ENCODE data around the gene ABCC10.

DNA sequence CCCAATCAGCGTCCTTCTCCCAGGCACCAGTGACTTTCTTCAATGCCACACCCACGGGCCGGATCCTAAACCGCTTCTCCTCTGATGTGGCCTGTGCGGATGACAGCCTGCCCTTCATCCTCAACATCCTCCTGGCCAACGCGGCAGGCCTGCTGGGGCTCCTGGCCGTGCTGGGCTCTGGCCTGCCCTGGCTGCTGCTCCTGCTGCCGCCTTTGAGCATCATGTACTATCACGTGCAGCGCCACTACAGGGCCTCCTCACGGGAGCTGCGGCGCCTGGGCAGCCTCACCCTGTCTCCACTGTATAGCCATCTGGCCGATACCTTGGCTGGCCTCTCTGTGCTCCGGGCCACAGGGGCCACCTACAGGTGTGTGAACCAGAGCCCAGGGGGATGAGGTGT, 18.2 kb downstream of the ABCC10 start:
- TF ChIP-seq CTCF (conservative IDR thresholded peaks at IDR 0.05) (no peak), EZH2 (IDR thresholded peaks at IDR 0.05; ENCODE audit: low read depth) (no peak)
